ENCODE data around the gene OR51E2.

OR51E2 gene

GRCh38 chr11:4636962-4637661 lies 60.5 kb downstream of the OR51E2 start, which contains the start of gene OR51D1:
OR51D1 (plus strand) TSS chr11:4637477; CDS start chr11:4639791, 2,314 bp downstream.
- H3K27ac ChIP-seq = peak within 1 kb of the TSS; percentile 9; the same call in 1 of the 2 replicates
- peak; percentile 93 for TF ChIP-seq CTCF (conservative IDR thresholded peaks at IDR 0.05)
- no peak for TF ChIP-seq ZFX (IDR thresholded peaks at IDR 0.05)

- TF ChIP-seq ZFX (IDR thresholded peaks at IDR 0.05) (no peak), CTCF (conservative IDR thresholded peaks at IDR 0.05) (no peak)
- no peak overlapping the region for H3K27ac ChIP-seq
Measured at GRCh38 chr11:4636136-4636535, 61.5 kb downstream of the OR51E2 start.
